ENCODE measurements around the gene KCNH1. TPM values are rescaled to one million over a fixed set of nuclear protein-coding genes. Genes with fewer than 3 reads are reported as not detected.

Gene KCNH1
- total RNA-seq, 2 donors from 2014 or later, result 3.2 to 3.5 TPM

GRCh38 chr1:210841926-210842625 is 291.9 kb downstream of the KCNH1 start:
- H3K27ac Mint-ChIP-seq, result no peak overlapping the region
- WGBS, 2 experiments (ENCODE audit: insufficient coverage in 1 of 2, insufficient read length in 1 of 2), result 95 to 96% methylated on average over 3 to 5 of the region's 5 CpGs

GRCh38 chr1:210830034-210831028 is 303.6 kb downstream of the KCNH1 start:
- Mint-ChIP-seq H3K4me3 (no peak overlapping the region), H3K36me3 (ENCODE audit: low read depth) (no peaks in the 10 kb centered on the region), H3K4me1 (no peaks in the 10 kb centered on the region), H3K27me3 (ENCODE audit: insufficient read depth) (no peaks in the 10 kb centered on the region), H3K27ac (no peak overlapping the region), H3K9me3 (no peaks in the 10 kb centered on the region)
- H3K9me3 ChIP-seq (ENCODE audit: control insufficient read depth, low read length), result no peaks in the 10 kb centered on the region
- no peaks in the 10 kb centered on the region for H3K36me3 ChIP-seq (ENCODE audit: control insufficient read depth, insufficient read depth, low read length)
- WGBS, 2 experiments (ENCODE audit: insufficient coverage in 1 of 2, insufficient read length in 1 of 2), result 91 to 97% methylated on average over 3 to 6 of the region's 6 CpGs
- H3K27ac ChIP-seq (ENCODE audit: low read depth, low read length), result no peak overlapping the region
- no peak overlapping the region for H3K4me3 ChIP-seq (ENCODE audit: low read length)
- H3K9ac ChIP-seq (ENCODE audit: extremely low read depth, low read length, poor library complexity, severe bottlenecking), result no peak overlapping the region
- no peak for DNase-seq
- H3K4me1 ChIP-seq (ENCODE audit: control insufficient read depth, insufficient read depth, low read length), result no peaks in the 10 kb centered on the region
- TF ChIP-seq CTCF (conservative IDR thresholded peaks at IDR 0.05), result no peak
- no peaks in the 10 kb centered on the region for H3K27me3 ChIP-seq (ENCODE audit: control insufficient read depth, insufficient read depth, low read length, poor library complexity, severe bottlenecking)

More at GRCh38 chr1:210841926-210842625, 291.9 kb downstream of the KCNH1 start:
- no peaks in the 10 kb centered on the region for H3K27me3 Mint-ChIP-seq (ENCODE audit: insufficient read depth)
- peaks cover 4% of the 10 kb centered on the region for H3K9me3 Mint-ChIP-seq
- H3K36me3 ChIP-seq (ENCODE audit: control insufficient read depth, insufficient read depth, low read length), result no peaks in the 10 kb centered on the region
- no peaks in the 10 kb centered on the region for H3K4me1 ChIP-seq (ENCODE audit: control insufficient read depth, insufficient read depth, low read length)
- no peaks in the 10 kb centered on the region for H3K36me3 Mint-ChIP-seq (ENCODE audit: low read depth)
- no peak overlapping the region for H3K27ac ChIP-seq (ENCODE audit: low read depth, low read length)
- no peak overlapping the region for H3K9ac ChIP-seq (ENCODE audit: extremely low read depth, low read length, poor library complexity, severe bottlenecking)
- no peaks in the 10 kb centered on the region for H3K27me3 ChIP-seq (ENCODE audit: control insufficient read depth, insufficient read depth, low read length, poor library complexity, severe bottlenecking)
- H3K4me3 ChIP-seq (ENCODE audit: low read length), result no peak overlapping the region
- no peak for DNase-seq
- H3K9me3 ChIP-seq (ENCODE audit: control insufficient read depth, low read length), result peaks cover 4% of the 10 kb centered on the region
- H3K4me1 Mint-ChIP-seq, result no peaks in the 10 kb centered on the region
- H3K4me3 Mint-ChIP-seq, result no peak overlapping the region
- no peak for TF ChIP-seq CTCF (conservative IDR thresholded peaks at IDR 0.05)

GRCh38 chr1:210828996-210829596 is 304.9 kb downstream of the KCNH1 start:
- H3K36me3 Mint-ChIP-seq (ENCODE audit: low read depth), result no peaks in the 10 kb centered on the region
- Histone ChIP-seq H3K27me3 (ENCODE audit: control insufficient read depth, insufficient read depth, low read length, poor library complexity, severe bottlenecking) (no peaks in the 10 kb centered on the region), H3K36me3 (ENCODE audit: control insufficient read depth, insufficient read depth, low read length) (no peaks in the 10 kb centered on the region), H3K27ac (ENCODE audit: low read depth, low read length) (no peak overlapping the region), H3K9ac (ENCODE audit: extremely low read depth, low read length, poor library complexity, severe bottlenecking) (no peak overlapping the region), H3K9me3 (ENCODE audit: control insufficient read depth, low read length) (no peaks in the 10 kb centered on the region), H3K4me3 (ENCODE audit: low read length) (no peak overlapping the region), H3K4me1 (ENCODE audit: control insufficient read depth, insufficient read depth, low read length) (no peaks in the 10 kb centered on the region)
- no peaks in the 10 kb centered on the region for H3K4me1 Mint-ChIP-seq
- no peak overlapping the region for H3K27ac Mint-ChIP-seq
- WGBS, 2 experiments (ENCODE audit: insufficient coverage in 1 of 2, insufficient read length in 1 of 2), result 85 to 95% methylated on average over 3 to 4 of the region's 4 CpGs
- no peaks in the 10 kb centered on the region for H3K27me3 Mint-ChIP-seq (ENCODE audit: insufficient read depth)
- TF ChIP-seq CTCF (conservative IDR thresholded peaks at IDR 0.05), result no peak
- H3K9me3 Mint-ChIP-seq, result no peaks in the 10 kb centered on the region
- no peak for DNase-seq
- no peak overlapping the region for H3K4me3 Mint-ChIP-seq

All from endodermal cell (in vitro differentiated cells).